Right hindlimb (tissue), 1 donor: ENCODE data around the gene CTNND2.

ENCODE experiments used
- DNase-seq: peaks from one replicate; pipeline ENCODE4 v3.0.0-alpha.2; 2018

Gene CTNND2

GRCh38 chr5:11579351-11579750 is 324.9 kb downstream of the CTNND2 start:
- no peak for DNase-seq

GRCh38 chr5:11574787-11575186 is 329.5 kb downstream of the CTNND2 start:
- no peak for DNase-seq

GRCh38 chr5:11573140-11573992 is 330.9 kb downstream of the CTNND2 start:
- no peak for DNase-seq

- no peak for DNase-seq
Measured at GRCh38 chr5:11564706-11565105, 339.5 kb downstream of the CTNND2 start.

GRCh38 chr5:11563822-11564221 is 340.4 kb downstream of the CTNND2 start:
- DNase-seq: no peak

GRCh38 chr5:11560915-11561697 is 343.1 kb downstream of the CTNND2 start:
- no peak for DNase-seq

GRCh38 chr5:11557063-11557462 is 347.2 kb downstream of the CTNND2 start:
- no peak for DNase-seq

GRCh38 chr5:11555171-11555570 is 349.1 kb downstream of the CTNND2 start:
- DNase-seq: no peak

- DNase-seq: no peak
Measured at GRCh38 chr5:11547730-11548129, 356.5 kb downstream of the CTNND2 start.

GRCh38 chr5:11547140-11547539 is 357.1 kb downstream of the CTNND2 start:
- no peak for DNase-seq

GRCh38 chr5:11540112-11540511 is 364.1 kb downstream of the CTNND2 start:
- no peak for DNase-seq

GRCh38 chr5:11531811-11532555 is 372.3 kb downstream of the CTNND2 start:
- peak; percentile 55 for DNase-seq

GRCh38 chr5:11528720-11529119 is 375.5 kb downstream of the CTNND2 start:
- DNase-seq: no peak

- DNase-seq: no peak
Measured at GRCh38 chr5:11527652-11528349, 376.4 kb downstream of the CTNND2 start.

- no peak for DNase-seq
Measured at GRCh38 chr5:11525020-11525419, 379.2 kb downstream of the CTNND2 start.

GRCh38 chr5:11524188-11524587 is 380.1 kb downstream of the CTNND2 start:
- no peak for DNase-seq

- no peak for DNase-seq
Measured at GRCh38 chr5:11522796-11523195, 381.4 kb downstream of the CTNND2 start.

GRCh38 chr5:11520241-11520930 is 383.9 kb downstream of the CTNND2 start:
- no peak for DNase-seq

- no peak for DNase-seq
Measured at GRCh38 chr5:11519236-11519635, 385.0 kb downstream of the CTNND2 start.

- no peak for DNase-seq
Measured at GRCh38 chr5:11518676-11519075, 385.6 kb downstream of the CTNND2 start.

- no peak for DNase-seq
Measured at GRCh38 chr5:11514705-11515432, 389.4 kb downstream of the CTNND2 start.
